ENCODE results near the gene SNRPB2.

Gene SNRPB2

DNA sequence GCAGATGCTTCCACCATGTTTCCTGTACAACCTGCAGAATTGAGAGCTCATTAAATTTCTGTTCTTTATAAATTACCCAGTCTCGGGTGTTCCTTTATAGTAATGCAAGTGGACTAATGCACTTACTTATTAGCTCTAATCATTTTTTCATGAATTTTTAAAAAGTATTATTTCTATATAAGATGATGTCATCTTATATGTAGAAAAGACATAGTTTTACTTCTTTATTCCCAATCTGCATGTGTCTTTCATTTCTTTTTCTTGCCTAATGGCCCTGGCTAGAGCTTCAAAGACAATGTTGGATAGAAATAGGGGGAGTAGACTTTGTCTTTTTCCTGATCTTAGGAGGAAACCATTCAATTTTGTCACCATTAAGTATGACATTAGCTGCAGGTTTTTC, 46.1 kb downstream of the SNRPB2 start:
- H3K4me2 ChIP-seq (ENCODE audit: low read depth, low read length, poor library complexity, severe bottlenecking) = no peak overlapping the region
- H3K4me1 ChIP-seq (ENCODE audit: insufficient read depth, low read length, poor library complexity, severe bottlenecking) = no peaks in the 10 kb centered on the region
- no peak overlapping the region for H2AFZ ChIP-seq (ENCODE audit: low read length)
- no peaks in the 10 kb centered on the region for H3K9me3 ChIP-seq (ENCODE audit: insufficient read depth, low read depth, low read length)
- no peaks in the 10 kb centered on the region for H3K27me3 ChIP-seq (ENCODE audit: insufficient read depth, low read length, poor library complexity, severe bottlenecking)
- no peaks in the 10 kb centered on the region for H4K20me1 ChIP-seq (ENCODE audit: insufficient read depth, low read length, poor library complexity, severe bottlenecking)
- H3K4me3 ChIP-seq (ENCODE audit: low read length, poor library complexity, severe bottlenecking) = no peak overlapping the region
- no peaks in the 10 kb centered on the region for H3K79me2 ChIP-seq (ENCODE audit: insufficient read depth, low read length)
- no peak overlapping the region for H3K9ac ChIP-seq (ENCODE audit: low read depth, low read length, poor library complexity, severe bottlenecking)
- H3K9me2 ChIP-seq (replicated peaks; ENCODE audit: low read depth, low read length) = no peaks in the 10 kb centered on the region
- H3K36me3 ChIP-seq (ENCODE audit: insufficient read depth, low read length) = no peaks in the 10 kb centered on the region
- H3F3A ChIP-seq (ENCODE audit: low read depth) = no peaks in the 10 kb centered on the region
- TF ChIP-seq, protein P1, sequence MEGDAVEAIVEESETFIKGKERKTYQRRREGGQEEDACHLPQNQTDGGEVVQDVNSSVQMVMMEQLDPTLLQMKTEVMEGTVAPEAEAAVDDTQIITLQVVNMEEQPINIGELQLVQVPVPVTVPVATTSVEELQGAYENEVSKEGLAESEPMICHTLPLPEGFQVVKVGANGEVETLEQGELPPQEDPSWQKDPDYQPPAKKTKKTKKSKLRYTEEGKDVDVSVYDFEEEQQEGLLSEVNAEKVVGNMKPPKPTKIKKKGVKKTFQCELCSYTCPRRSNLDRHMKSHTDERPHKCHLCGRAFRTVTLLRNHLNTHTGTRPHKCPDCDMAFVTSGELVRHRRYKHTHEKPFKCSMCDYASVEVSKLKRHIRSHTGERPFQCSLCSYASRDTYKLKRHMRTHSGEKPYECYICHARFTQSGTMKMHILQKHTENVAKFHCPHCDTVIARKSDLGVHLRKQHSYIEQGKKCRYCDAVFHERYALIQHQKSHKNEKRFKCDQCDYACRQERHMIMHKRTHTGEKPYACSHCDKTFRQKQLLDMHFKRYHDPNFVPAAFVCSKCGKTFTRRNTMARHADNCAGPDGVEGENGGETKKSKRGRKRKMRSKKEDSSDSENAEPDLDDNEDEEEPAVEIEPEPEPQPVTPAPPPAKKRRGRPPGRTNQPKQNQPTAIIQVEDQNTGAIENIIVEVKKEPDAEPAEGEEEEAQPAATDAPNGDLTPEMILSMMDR (conservative IDR thresholded peaks at IDR 0.05; ENCODE audit: low read length) = no peak
- TF ChIP-seq EZH2phosphoT487 (IDR thresholded peaks at IDR 0.05; ENCODE audit: borderline replicate concordance) = no peak

- H3K4me1 ChIP-seq (ENCODE audit: insufficient read depth, low read length, poor library complexity, severe bottlenecking) = no peaks in the 10 kb centered on the region
Observed at GRCh38 chr20:16777126-16777525, 47.3 kb downstream of the SNRPB2 start.

DNA sequence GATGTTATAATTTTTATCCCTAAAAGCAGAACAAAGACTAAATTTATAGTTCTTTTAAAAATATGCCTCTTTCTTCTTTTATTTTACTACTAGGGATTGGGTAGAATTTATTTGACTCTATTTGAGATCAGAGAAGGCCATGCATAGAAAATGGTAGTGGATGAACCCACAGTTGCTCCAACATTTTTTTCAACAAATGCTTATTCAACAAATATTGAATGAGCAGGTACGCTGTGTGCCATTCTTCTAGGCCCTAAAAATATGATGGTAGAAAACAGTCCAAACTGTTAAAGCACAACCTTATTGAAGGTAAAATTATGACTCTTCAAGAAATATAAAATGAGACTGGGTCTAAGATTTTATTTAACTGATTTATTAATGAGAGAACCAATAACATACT, 48.3 kb downstream of the SNRPB2 start:
- TF ChIP-seq, protein P1 (conservative IDR thresholded peaks at IDR 0.05; ENCODE audit: low read length) = no peak
- TF ChIP-seq EZH2phosphoT487 (IDR thresholded peaks at IDR 0.05; ENCODE audit: borderline replicate concordance) = no peak
- Histone ChIP-seq H3K9me2 (replicated peaks; ENCODE audit: low read depth, low read length) (no peaks in the 10 kb centered on the region), H3K9me3 (ENCODE audit: insufficient read depth, low read depth, low read length) (no peaks in the 10 kb centered on the region; the same call in 1 of the 2 replicates), H2AFZ (ENCODE audit: low read length) (no peak overlapping the region), H3F3A (ENCODE audit: low read depth) (no peaks in the 10 kb centered on the region), H3K27me3 (ENCODE audit: insufficient read depth, low read length, poor library complexity, severe bottlenecking) (no peaks in the 10 kb centered on the region), H4K20me1 (ENCODE audit: insufficient read depth, low read length, poor library complexity, severe bottlenecking) (no peaks in the 10 kb centered on the region), H3K4me2 (ENCODE audit: low read depth, low read length, poor library complexity, severe bottlenecking) (no peak overlapping the region), H3K9ac (ENCODE audit: low read depth, low read length, poor library complexity, severe bottlenecking) (no peak overlapping the region), H3K4me3 (ENCODE audit: low read length, poor library complexity, severe bottlenecking) (no peak overlapping the region), H3K36me3 (ENCODE audit: insufficient read depth, low read length) (no peaks in the 10 kb centered on the region), H3K79me2 (ENCODE audit: insufficient read depth, low read length) (no peaks in the 10 kb centered on the region), H3K4me1 (ENCODE audit: insufficient read depth, low read length, poor library complexity, severe bottlenecking) (no peaks in the 10 kb centered on the region)

More at GRCh38 chr20:16777126-16777525, 47.3 kb downstream of the SNRPB2 start:
- Histone ChIP-seq H3K9ac (ENCODE audit: low read depth, low read length, poor library complexity, severe bottlenecking) (no peak overlapping the region), H3K36me3 (ENCODE audit: insufficient read depth, low read length) (no peaks in the 10 kb centered on the region), H3K9me2 (replicated peaks; ENCODE audit: low read depth, low read length) (no peaks in the 10 kb centered on the region), H2AFZ (ENCODE audit: low read length) (no peak overlapping the region), H3K27me3 (ENCODE audit: insufficient read depth, low read length, poor library complexity, severe bottlenecking) (no peaks in the 10 kb centered on the region), H3K4me2 (ENCODE audit: low read depth, low read length, poor library complexity, severe bottlenecking) (no peak overlapping the region), H3K79me2 (ENCODE audit: insufficient read depth, low read length) (no peaks in the 10 kb centered on the region), H4K20me1 (ENCODE audit: insufficient read depth, low read length, poor library complexity, severe bottlenecking) (no peaks in the 10 kb centered on the region), H3K9me3 (ENCODE audit: insufficient read depth, low read depth, low read length) (no peaks in the 10 kb centered on the region; the same call in 1 of the 2 replicates), H3K4me3 (ENCODE audit: low read length, poor library complexity, severe bottlenecking) (no peak overlapping the region), H3F3A (ENCODE audit: low read depth) (no peaks in the 10 kb centered on the region)
- TF ChIP-seq, protein P1 (conservative IDR thresholded peaks at IDR 0.05; ENCODE audit: low read length) = no peak
- no peak for TF ChIP-seq EZH2phosphoT487 (IDR thresholded peaks at IDR 0.05; ENCODE audit: borderline replicate concordance)
